ENCODE measurements around the gene PID1.

DNA sequence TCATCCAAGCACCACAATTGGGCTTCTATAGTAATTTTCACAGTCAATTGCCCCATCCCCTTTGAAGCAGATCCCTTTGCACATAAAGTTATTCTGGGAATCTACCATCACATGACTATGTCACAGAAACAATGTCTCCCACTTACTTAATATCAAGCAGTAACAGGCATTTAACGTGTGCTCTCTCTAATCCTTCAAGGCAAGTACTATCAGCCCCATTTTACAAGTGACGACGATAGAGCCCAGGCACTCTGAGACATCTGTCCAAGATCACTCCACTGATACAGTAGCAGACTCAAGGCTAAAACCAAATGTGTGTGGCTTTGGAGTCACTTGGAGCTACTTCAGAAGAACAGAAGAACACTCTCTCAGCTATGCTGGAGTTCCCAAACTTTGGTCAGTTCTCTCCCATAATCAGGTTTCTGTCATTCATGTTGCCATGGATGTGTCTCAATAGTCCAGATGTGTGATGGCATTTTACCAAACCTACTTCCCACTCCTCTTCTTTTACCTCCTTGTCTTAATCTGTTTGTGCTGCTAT lies 39.7 kb downstream of the PID1 start:
- TF ChIP-seq POLR2A (IDR thresholded peaks at IDR 0.05): no peak
- TF ChIP-seq, protein P1, sequence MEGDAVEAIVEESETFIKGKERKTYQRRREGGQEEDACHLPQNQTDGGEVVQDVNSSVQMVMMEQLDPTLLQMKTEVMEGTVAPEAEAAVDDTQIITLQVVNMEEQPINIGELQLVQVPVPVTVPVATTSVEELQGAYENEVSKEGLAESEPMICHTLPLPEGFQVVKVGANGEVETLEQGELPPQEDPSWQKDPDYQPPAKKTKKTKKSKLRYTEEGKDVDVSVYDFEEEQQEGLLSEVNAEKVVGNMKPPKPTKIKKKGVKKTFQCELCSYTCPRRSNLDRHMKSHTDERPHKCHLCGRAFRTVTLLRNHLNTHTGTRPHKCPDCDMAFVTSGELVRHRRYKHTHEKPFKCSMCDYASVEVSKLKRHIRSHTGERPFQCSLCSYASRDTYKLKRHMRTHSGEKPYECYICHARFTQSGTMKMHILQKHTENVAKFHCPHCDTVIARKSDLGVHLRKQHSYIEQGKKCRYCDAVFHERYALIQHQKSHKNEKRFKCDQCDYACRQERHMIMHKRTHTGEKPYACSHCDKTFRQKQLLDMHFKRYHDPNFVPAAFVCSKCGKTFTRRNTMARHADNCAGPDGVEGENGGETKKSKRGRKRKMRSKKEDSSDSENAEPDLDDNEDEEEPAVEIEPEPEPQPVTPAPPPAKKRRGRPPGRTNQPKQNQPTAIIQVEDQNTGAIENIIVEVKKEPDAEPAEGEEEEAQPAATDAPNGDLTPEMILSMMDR (IDR thresholded peaks at IDR 0.05): no peak
